ENCODE measurements around the gene ADGRE2.
"Not testable (repeated sequence)": the region's sequence is repeated elsewhere in the genome, so short reads cannot be mapped to it uniquely, and the experiment has no call there.

DNA sequence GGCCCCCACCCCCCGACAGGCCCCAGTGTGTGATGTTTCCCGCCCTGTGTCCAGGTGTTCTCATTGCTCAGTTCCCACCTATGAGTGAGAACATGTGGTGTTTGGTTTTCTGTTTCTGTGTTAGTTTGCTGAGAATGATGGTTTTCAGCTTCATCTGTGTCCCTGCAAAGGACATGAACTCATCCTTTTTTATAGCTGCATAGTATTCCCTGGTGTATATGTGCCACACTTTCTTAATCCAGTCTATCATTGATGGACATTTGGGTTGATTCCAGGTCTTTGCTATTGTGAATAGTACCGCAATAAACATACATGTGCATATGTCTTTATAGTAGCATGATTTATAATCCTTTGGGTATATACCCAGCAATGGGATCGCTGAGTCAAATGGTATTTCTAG is 715 bp downstream of the ADGRE2 start:
- TF ChIP-seq, protein P1, sequence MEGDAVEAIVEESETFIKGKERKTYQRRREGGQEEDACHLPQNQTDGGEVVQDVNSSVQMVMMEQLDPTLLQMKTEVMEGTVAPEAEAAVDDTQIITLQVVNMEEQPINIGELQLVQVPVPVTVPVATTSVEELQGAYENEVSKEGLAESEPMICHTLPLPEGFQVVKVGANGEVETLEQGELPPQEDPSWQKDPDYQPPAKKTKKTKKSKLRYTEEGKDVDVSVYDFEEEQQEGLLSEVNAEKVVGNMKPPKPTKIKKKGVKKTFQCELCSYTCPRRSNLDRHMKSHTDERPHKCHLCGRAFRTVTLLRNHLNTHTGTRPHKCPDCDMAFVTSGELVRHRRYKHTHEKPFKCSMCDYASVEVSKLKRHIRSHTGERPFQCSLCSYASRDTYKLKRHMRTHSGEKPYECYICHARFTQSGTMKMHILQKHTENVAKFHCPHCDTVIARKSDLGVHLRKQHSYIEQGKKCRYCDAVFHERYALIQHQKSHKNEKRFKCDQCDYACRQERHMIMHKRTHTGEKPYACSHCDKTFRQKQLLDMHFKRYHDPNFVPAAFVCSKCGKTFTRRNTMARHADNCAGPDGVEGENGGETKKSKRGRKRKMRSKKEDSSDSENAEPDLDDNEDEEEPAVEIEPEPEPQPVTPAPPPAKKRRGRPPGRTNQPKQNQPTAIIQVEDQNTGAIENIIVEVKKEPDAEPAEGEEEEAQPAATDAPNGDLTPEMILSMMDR (IDR thresholded peaks at IDR 0.05) = not testable (repeated sequence)
- TF ChIP-seq POLR2AphosphoS5 (IDR thresholded peaks at IDR 0.05) = not testable (repeated sequence)

Measured in suprapubic skin (tissue), 3 donors.